Activated CD8-positive, alpha-beta memory T cell treated with anti-CD3 and anti-CD28 coated beads for 4 hours (primary cell): Measurements from ENCODE around the gene DPP7.

ENCODE experiments used
- DNase-seq, 2 donors: peaks; one replicate each; pipeline ENCODE4 v3.0.0-alpha.2; 2020; ENCODE audit warnings: low read depth in 2 of 2

Gene DPP7

GRCh38 chr9:137111788-137112563 is 2.6 kb downstream of the DPP7 start:
- no peak for DNase-seq

GRCh38 chr9:137110911-137111787 is 3.4 kb downstream of the DPP7 start:
- no peak for DNase-seq

GRCh38 chr9:137110147-137110910 is 4.2 kb downstream of the DPP7 start:
- DNase-seq, result no peak

GRCh38 chr9:137109250-137110146 is 5.0 kb downstream of the DPP7 start:
- DNase-seq, result no peak

GRCh38 chr9:137108608-137109249 is 5.8 kb downstream of the DPP7 start:
- no peak for DNase-seq

- no peak for DNase-seq
These were observed 6.6 kb downstream of the DPP7 start for GRCh38 chr9:137107982-137108381.

GRCh38 chr9:137107312-137107921 is 7.1 kb downstream of the DPP7 start:
- DNase-seq, result no peak

- no peak for DNase-seq
These were observed 7.8 kb downstream of the DPP7 start for GRCh38 chr9:137106662-137107250.

GRCh38 chr9:137105814-137106661 is 8.5 kb downstream of the DPP7 start:
- no peak for DNase-seq

GRCh38 chr9:137103206-137103999 is 11.1 kb downstream of the DPP7 start:
- no peak for DNase-seq

GRCh38 chr9:137099231-137099630 is 15.3 kb downstream of the DPP7 start:
- no peak for DNase-seq

GRCh38 chr9:137097761-137098462 is 16.6 kb downstream of the DPP7 start:
- DNase-seq, result no peak

GRCh38 chr9:137096785-137097546 is 17.6 kb downstream of the DPP7 start:
- DNase-seq, result no peak

GRCh38 chr9:137095664-137096517 is 18.6 kb downstream of the DPP7 start:
- peak; percentile 66 to 75 for DNase-seq

GRCh38 chr9:137089232-137089947 is 25.1 kb downstream of the DPP7 start:
- DNase-seq, result no peak
